Tibial nerve (tissue), 4 donors: ENCODE results near the gene DLGAP5.

Source experiments
- EP300 ChIP-seq, 2 donors: sonication (generic); formaldehyde crosslinking; IDR thresholded peaks; one replicate each; pipeline ENCODE4 v1.6.1; 2017; ENCODE audit warnings: antibody characterized with exemption in 2 of 2, mild to moderate bottlenecking in 1 of 2
- TF ChIP-seq, protein P1 (sequence below), 5 experiments: fragments of 200-600 bp in 3 of 5; fragments of 450-650 bp in 2 of 5; sonication (generic) in 3 of 5; IDR thresholded peaks; one replicate each; pipeline ENCODE4 v1.5.1; 2016 to 2019; ENCODE audit warnings: antibody characterized with exemption in 5 of 5, mild to moderate bottlenecking in 3 of 5, moderate library complexity in 2 of 5

DNA sequence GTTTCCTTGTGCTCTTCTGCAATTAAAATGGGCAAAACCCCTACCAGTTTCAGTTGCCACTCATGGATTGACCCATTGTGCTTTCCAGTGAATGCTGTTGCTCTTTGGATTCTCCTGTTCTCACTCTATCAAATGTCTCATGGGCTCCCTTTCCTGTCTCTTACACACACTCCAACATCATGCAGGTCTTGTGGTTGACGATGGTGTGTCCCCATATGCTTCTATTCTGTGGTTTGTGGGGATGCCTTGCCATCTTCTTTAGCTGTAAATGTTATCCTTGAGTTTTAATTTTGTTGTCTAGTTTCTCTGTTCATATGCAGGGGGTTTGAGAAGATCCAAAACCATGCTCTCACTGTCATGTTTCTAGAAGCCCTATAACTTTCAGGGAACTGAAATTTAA, 47.9 kb upstream of the DLGAP5 start:
- TF ChIP-seq, protein P1, sequence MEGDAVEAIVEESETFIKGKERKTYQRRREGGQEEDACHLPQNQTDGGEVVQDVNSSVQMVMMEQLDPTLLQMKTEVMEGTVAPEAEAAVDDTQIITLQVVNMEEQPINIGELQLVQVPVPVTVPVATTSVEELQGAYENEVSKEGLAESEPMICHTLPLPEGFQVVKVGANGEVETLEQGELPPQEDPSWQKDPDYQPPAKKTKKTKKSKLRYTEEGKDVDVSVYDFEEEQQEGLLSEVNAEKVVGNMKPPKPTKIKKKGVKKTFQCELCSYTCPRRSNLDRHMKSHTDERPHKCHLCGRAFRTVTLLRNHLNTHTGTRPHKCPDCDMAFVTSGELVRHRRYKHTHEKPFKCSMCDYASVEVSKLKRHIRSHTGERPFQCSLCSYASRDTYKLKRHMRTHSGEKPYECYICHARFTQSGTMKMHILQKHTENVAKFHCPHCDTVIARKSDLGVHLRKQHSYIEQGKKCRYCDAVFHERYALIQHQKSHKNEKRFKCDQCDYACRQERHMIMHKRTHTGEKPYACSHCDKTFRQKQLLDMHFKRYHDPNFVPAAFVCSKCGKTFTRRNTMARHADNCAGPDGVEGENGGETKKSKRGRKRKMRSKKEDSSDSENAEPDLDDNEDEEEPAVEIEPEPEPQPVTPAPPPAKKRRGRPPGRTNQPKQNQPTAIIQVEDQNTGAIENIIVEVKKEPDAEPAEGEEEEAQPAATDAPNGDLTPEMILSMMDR (IDR thresholded peaks at IDR 0.05) = no peak
- TF ChIP-seq EP300 (IDR thresholded peaks at IDR 0.05) = no peak
